H1 (cell line): ENCODE measurements around the gene ZNF511. TPM values are rescaled to one million over a fixed set of nuclear protein-coding genes. Genes with fewer than 3 reads are reported as not detected.

Experiments used
- CTCF ChIA-PET: fragments of 300-600 bp; sonication (Branson Sonifier 250); formaldehyde crosslinking; loops from one replicate; lab custom pipeline; 2021; ENCODE audit not compliant: partially characterized antibody; lab: Charles Lee
- POLR2A ChIA-PET: fragments of 300-600 bp; sonication (Branson Sonifier 250); formaldehyde crosslinking; loops from one replicate; lab custom pipeline; 2021; ENCODE audit warnings: inconsistent platforms; ENCODE audit not compliant: partially characterized antibody; lab: Charles Lee
- DNase-seq, 2 experiments: peaks; one replicate each; pipeline versions ENCODE4 v3.0.0 to v3.0.0-alpha.2; 2010 to 2022; ENCODE audit warnings: low spot score in 2 of 2, low read depth in 1 of 2, mixed read lengths in 1 of 2
- FAIRE-seq: peaks from 2 replicates; lab custom pipeline; 2011; peaks lifted over from hg19 to GRCh38; lab: Jason Lieb, UNC
- H2AFZ ChIP-seq: 2 replicates; pipeline ENCODE4 v1.8.1; 2012; ENCODE audit warnings: low read length, inconsistent platforms
- H2AK5ac ChIP-seq: 2 replicates; pipeline ENCODE4 v1.6.1; 2013; ENCODE audit warnings: low read depth, low read length
- H2BK120ac ChIP-seq: replicated peaks from 2 replicates; pipeline ENCODE3; 2013; ENCODE audit warnings: low read depth, low read length, inconsistent platforms
- H2BK12ac ChIP-seq: 2 replicates; pipeline ENCODE4 v1.6.1; 2013; ENCODE audit warnings: low read depth, low read length
- H2BK15ac ChIP-seq: 2 replicates; pipeline ENCODE4 v1.6.1; 2013; ENCODE audit warnings: low read length
- H2BK20ac ChIP-seq: 2 replicates; pipeline ENCODE4 v1.6.1; 2013; ENCODE audit warnings: low read length
- H2BK5ac ChIP-seq: 2 replicates; pipeline ENCODE4 v1.6.1; 2013; ENCODE audit warnings: low read depth, low read length
- H3K14ac ChIP-seq: 2 replicates; pipeline ENCODE4 v1.6.1; 2013; ENCODE audit warnings: inconsistent platforms; ENCODE audit not compliant: insufficient read length
- H3K18ac ChIP-seq: 2 replicates; pipeline ENCODE4 v1.6.1; 2013; ENCODE audit warnings: low read length; ENCODE audit errors: extremely low read depth
- H3K23ac ChIP-seq: 2 replicates; pipeline ENCODE4 v1.6.1; 2013; ENCODE audit warnings: inconsistent platforms; ENCODE audit not compliant: insufficient read length
- H3K23me2 ChIP-seq: 2 replicates; pipeline ENCODE4 v1.6.1; 2013; ENCODE audit warnings: low read depth, low read length
- H3K27ac ChIP-seq: 2 replicates; pipeline ENCODE4 v1.6.1; 2011; ENCODE audit warnings: low read depth, low read length, inconsistent platforms
- H3K27me3 ChIP-seq, 4 experiments: replicated peaks in 1 of 4; 1 replicate in 1 of 4; 2 replicates in 3 of 4; pipeline versions ENCODE4 v1.6.1 to v1.8.1; 2011 to 2013; ENCODE audit warnings: low read length in 3 of 4, mild to moderate bottlenecking in 3 of 4, inconsistent platforms in 2 of 4, mixed read lengths in 2 of 4, moderate library complexity in 1 of 4; ENCODE audit not compliant: control insufficient read depth in 3 of 4, insufficient read depth in 3 of 4; ENCODE audit errors: extremely low read depth in 1 of 4
- H3K36me3 ChIP-seq, 4 experiments: 2 replicates each; pipeline versions ENCODE4 v1.6.1 to v1.8.1; 2011 to 2013; ENCODE audit warnings: mild to moderate bottlenecking in 4 of 4, low read length in 3 of 4, moderate library complexity in 2 of 4, control low read depth in 1 of 4, inconsistent platforms in 1 of 4; ENCODE audit not compliant: insufficient read depth in 4 of 4, control insufficient read depth in 2 of 4
- H3K4ac ChIP-seq: replicated peaks from 2 replicates; pipeline ENCODE3; 2013; ENCODE audit warnings: low read length, low read depth, mixed read lengths, inconsistent platforms; ENCODE audit not compliant: insufficient read length
- H3K4me1 ChIP-seq, 4 experiments: replicated peaks in 1 of 4; 1 replicate in 1 of 4; 2 replicates in 3 of 4; pipeline versions ENCODE4 v1.6.1 to v1.8.1; 2011 to 2013; ENCODE audit warnings: low read length in 3 of 4, inconsistent platforms in 2 of 4, mixed read lengths in 1 of 4; ENCODE audit not compliant: insufficient read depth in 4 of 4, control insufficient read depth in 3 of 4
- H3K4me2 ChIP-seq, 2 experiments: 2 replicates each; pipeline versions ENCODE4 v1.6.1 to v1.8.1; 2011 to 2013; ENCODE audit warnings: low read depth in 2 of 2, low read length in 2 of 2, control low read depth in 1 of 2, inconsistent platforms in 1 of 2, mild to moderate bottlenecking in 1 of 2; ENCODE audit not compliant: insufficient read depth in 1 of 2
- H3K4me3 ChIP-seq, 4 experiments: fragments of 200-600, 300-600 bp in 1 of 4; sonication (generic), shearing (Covaris generic), sonication (Bioruptor Twin) in 1 of 4; 2 replicates each; pipeline versions ENCODE4 v1.5.1 to v1.8.1; 2011 to 2016; ENCODE audit warnings: low read length in 4 of 4, low read depth in 3 of 4, control low read depth in 2 of 4, inconsistent platforms in 2 of 4, mild to moderate bottlenecking in 2 of 4, mixed read lengths in 1 of 4, moderate library complexity in 1 of 4; ENCODE audit not compliant: insufficient read depth in 2 of 4; ENCODE audit errors: extremely low read depth in 1 of 4
- H3K56ac ChIP-seq: replicated peaks from 2 replicates; pipeline ENCODE3; 2013; ENCODE audit warnings: low read depth, mild to moderate bottlenecking, mixed read lengths, low read length, inconsistent platforms; ENCODE audit not compliant: insufficient read length
- H3K79me1 ChIP-seq: 2 replicates; pipeline ENCODE4 v1.6.1; 2013; ENCODE audit warnings: low read depth, low read length, control low read depth
- H3K79me2 ChIP-seq, 2 experiments: 2 replicates each; pipeline versions ENCODE4 v1.6.1 to v1.8.1; 2012 to 2013; ENCODE audit warnings: low read length in 2 of 2, mild to moderate bottlenecking in 2 of 2, inconsistent platforms in 1 of 2; ENCODE audit not compliant: insufficient read depth in 2 of 2, control insufficient read depth in 1 of 2
- H3K9ac ChIP-seq, 4 experiments: replicated peaks in 1 of 4; 1 replicate in 1 of 4; 2 replicates in 3 of 4; pipeline versions ENCODE4 v1.6.1 to v1.8.1; 2011 to 2013; ENCODE audit warnings: low read depth in 3 of 4, low read length in 3 of 4, control low read depth in 2 of 4, mild to moderate bottlenecking in 2 of 4, moderate library complexity in 2 of 4, inconsistent platforms in 1 of 4; ENCODE audit errors: extremely low read depth in 1 of 4
- H3K9me3 ChIP-seq, 2 experiments: 2 replicates each; pipeline versions ENCODE4 v1.6.1 to v1.8.1; 2012 to 2013; ENCODE audit warnings: mild to moderate bottlenecking in 2 of 2, moderate library complexity in 2 of 2, control low read depth in 1 of 2, inconsistent platforms in 1 of 2, low read depth in 1 of 2, low read length in 1 of 2, mixed read lengths in 1 of 2; ENCODE audit not compliant: insufficient read depth in 2 of 2
- H4K20me1 ChIP-seq, 2 experiments: replicated peaks in 1 of 2; 2 replicates each; pipeline versions ENCODE3 to v1.8.1; 2011 to 2013; ENCODE audit warnings: inconsistent platforms in 2 of 2, low read length in 2 of 2, mild to moderate bottlenecking in 1 of 2; ENCODE audit not compliant: insufficient read depth in 2 of 2, control insufficient read depth in 1 of 2
- H4K5ac ChIP-seq: 2 replicates; pipeline ENCODE4 v1.6.1; 2013; ENCODE audit warnings: low read length, low read depth, mixed read lengths, inconsistent platforms; ENCODE audit not compliant: insufficient read length
- H4K8ac ChIP-seq: 2 replicates; pipeline ENCODE4 v1.8.0; 2013; ENCODE audit warnings: mild to moderate bottlenecking, moderate library complexity, low read length, inconsistent platforms; ENCODE audit not compliant: insufficient read depth; ENCODE audit errors: extremely low read depth
- H4K91ac ChIP-seq: replicated peaks from 2 replicates; pipeline ENCODE3; 2013; ENCODE audit warnings: low read length, mixed read lengths, inconsistent platforms; ENCODE audit not compliant: insufficient read length
- ATF2 ChIP-seq: IDR thresholded peaks from 2 replicates; pipeline ENCODE4 v1.6.1; 2012; ENCODE audit warnings: low read length, inconsistent platforms
- CHD2 ChIP-seq: IDR thresholded peaks from 2 replicates; pipeline ENCODE4 v1.6.1; 2012; ENCODE audit warnings: low read length, improper control_type of control experiment
- CTBP2 ChIP-seq: IDR thresholded peaks from 2 replicates; pipeline ENCODE4 v1.7.0; 2011; ENCODE audit warnings: borderline replicate concordance, mild to moderate bottlenecking, moderate library complexity, mixed read lengths, low read length; ENCODE audit not compliant: insufficient read depth, insufficient read length
- JUND ChIP-seq: IDR thresholded peaks from 2 replicates; pipeline ENCODE4 v1.6.1; 2011; ENCODE audit warnings: mild to moderate bottlenecking, improper control_type of control experiment, low read length
- KDM5A ChIP-seq: fragments of 200-600 bp; IDR thresholded peaks from 2 replicates; pipeline ENCODE4 v1.7.1; 2012; ENCODE audit warnings: mild to moderate bottlenecking, low read length, inconsistent platforms, mixed read lengths
- RXRA ChIP-seq: IDR thresholded peaks from 2 replicates; pipeline ENCODE4 v1.6.1; 2011; ENCODE audit warnings: low read depth, mild to moderate bottlenecking, low read length, moderate library complexity; ENCODE audit not compliant: insufficient read depth
- SIX5 ChIP-seq: IDR thresholded peaks from 2 replicates; pipeline ENCODE4 v1.6.1; 2011; ENCODE audit warnings: mild to moderate bottlenecking, low read depth, low read length
- SP4 ChIP-seq: IDR thresholded peaks from 2 replicates; pipeline ENCODE4 v1.6.1; 2012; ENCODE audit warnings: low read length, inconsistent platforms
- TEAD4 ChIP-seq: IDR thresholded peaks from 2 replicates; pipeline ENCODE4 v1.6.1; 2012; ENCODE audit warnings: low read depth, low read length, inconsistent platforms, mixed read lengths
- WGBS, 2 experiments: shearing (Covaris generic) in 1 of 2; methylation state at CpG; one replicate each; pipeline versions ENCODE4 v1.1.6 to v1.1.7; 2013 to 2015; ENCODE audit warnings: low lambda C conversion rate in 2 of 2, mixed read lengths in 2 of 2, inconsistent platforms in 1 of 2, low coverage in 1 of 2, missing lambda C conversion rate in 1 of 2; ENCODE audit not compliant: insufficient replicate concordance in 2 of 2, insufficient coverage in 1 of 2, insufficient read length in 1 of 2; ENCODE audit errors: extremely low coverage in 1 of 2, missing lambda C conversion rate in 1 of 2; 5-methylcytosine and 5-hydroxymethylcytosine counted together
- polyA plus RNA-seq, 7 experiments: library from polyadenylated mRNA; depleted of rRNA in 3 of 7; stranded (reverse) in 5 of 7; unstranded in 2 of 7; fragments of >200 nt in 5 of 7; fragments of 200-250 nt in 2 of 7; gene quantifications; 1 replicate in 5 of 7; 2 replicates in 1 of 7; 4 replicates in 1 of 7; pipeline versions ENCODE4 v1.2.1 to v1.2.3, GENCODE V29; 2011 to 2013; ENCODE audit warnings: missing spikeins in 2 of 7, mixed read lengths in 2 of 7
- total RNA-seq: library from RNA; stranded (reverse); fragmentation: NEBNext Ultra II Directional; extraction: Animal tissue kit (Norgen Biotek cat#: 25700); gene quantifications from 2 replicates; pipeline ENCODE4 v1.2.1, GENCODE V29; 2021

Gene ZNF511
- total and polyA plus RNA-seq, 2 of the 8 experiments (the other 6 are each of a cell fraction or from before 2014, with no cell fraction given): 55.4 to 71.7 TPM

- no peak for TF ChIP-seq TEAD4
- no peak for TF ChIP-seq RXRA
- no peak for TF ChIP-seq CTBP2
- no peak for TF ChIP-seq JUND
- no peak for TF ChIP-seq KDM5A
- no peak for TF ChIP-seq SIX5
- no peak for TF ChIP-seq ATF2
- no peak for TF ChIP-seq CHD2
- TF ChIP-seq SP4: no peak
- no peak overlapping the region for H2AK5ac ChIP-seq
- no peak overlapping the region for H4K5ac ChIP-seq
- H3K23ac ChIP-seq: no peak overlapping the region
- no peak overlapping the region for H3K9ac ChIP-seq
- H3K27ac ChIP-seq: no peak overlapping the region
- H4K20me1 ChIP-seq: peaks cover 6 to 19% of the 10 kb centered on the region in 2 experiments
- H2BK20ac ChIP-seq: no peak overlapping the region
- no peak overlapping the region for H3K14ac ChIP-seq
- DNase-seq (no peak), FAIRE-seq (no peak)
- no peak overlapping the region for H2BK120ac ChIP-seq
- no peak overlapping the region for H3K4me2 ChIP-seq
- no peak overlapping the region for H2BK12ac ChIP-seq
- no peak overlapping the region for H4K91ac ChIP-seq
- H2BK15ac ChIP-seq: no peak overlapping the region
- POLR2A ChIA-PET: interaction anchor here (1.0 to 1.6 kb wide), 2 partner anchors 22 to 25 kb away, joined by 3 to 4 read pairs; no protein-coding TSS in a partner anchor
- no peaks in the 10 kb centered on the region for H3K27me3 ChIP-seq
- H4K8ac ChIP-seq: no peak overlapping the region; the same call in 1 of the 2 replicates
- peaks cover 4% of the 10 kb centered on the region; the same call in 1 of the 2 replicates for H3K23me2 ChIP-seq
- peaks cover 26% of the 10 kb centered on the region for H3K79me1 ChIP-seq
- CTCF ChIA-PET: interaction anchor here (0.7 to 3.7 kb wide), 12 partner anchors 9 to 77 kb away, joined by 3 to 21 read pairs (median 4); partner anchors contain the start of gene ADAM8
- H3K18ac ChIP-seq: no peak overlapping the region
- no peak overlapping the region for H3K4me3 ChIP-seq
- no peak overlapping the region for H2BK5ac ChIP-seq
- H3K9me3 ChIP-seq: no peaks in the 10 kb centered on the region
- peaks cover 12 to 18% (median 17%) of the 10 kb centered on the region in 4 experiments for H3K36me3 ChIP-seq
- whole genome bisulfite sequencing, 2 experiments: 93% methylated on average over 9 of the region's 10 CpGs; no CpG with 5 or more reads in 1 of the 2 experiments
- H3K79me2 ChIP-seq: peaks cover 3 to 43% of the 10 kb centered on the region in 2 experiments; a peak in 3 of 4 replicates
- no peak overlapping the region for H2AFZ ChIP-seq
- no peak overlapping the region for H3K4ac ChIP-seq
- H3K4me1 ChIP-seq: peaks cover 0 to 4% (median 4%) of the 10 kb centered on the region in 4 experiments; a peak in 3 of 7 replicates
- no peak overlapping the region for H3K56ac ChIP-seq
These were observed 5.5 kb upstream of the ZNF511 start for GRCh38 chr10:133303206-133303605.
